Muscle of back (tissue), 13 donors: ENCODE results near the gene CTU1. TPM values are rescaled to one million over a fixed set of nuclear protein-coding genes. Genes with fewer than 3 reads are reported as not detected.
"Not testable (repeated sequence)": the region's sequence is repeated elsewhere in the genome, so short reads cannot be mapped to it uniquely, and the experiment has no call there.

Source experiments
- DNase-seq, 3 donors: peaks; one replicate each; pipeline versions ENCODE4 v3.0.0 to v3.0.0-alpha.2; 2013
- long read RNA-seq, 9 donors: transcript quantifications; one replicate each; lab custom pipeline, GENCODE V29; 2026
- polyA plus RNA-seq, 10 donors: library from polyadenylated mRNA; unstranded; fragments of 120-200 nt; gene quantifications; one replicate each; pipeline ENCODE4 v1.2.1, GENCODE V29; 2013; ENCODE audit not compliant: insufficient read length in 10 of 10

CTU1 gene
- 1 to 10 TPM; 1.5 to 3.0 (median 2.2) TPM for polyA plus RNA-seq
- long read RNA-seq, donor 1, partial matches to known transcripts = 0 of 3 reads
- long read RNA-seq, donor 1, other reads (novel, unspliced or antisense) = 0 of 3 reads
- long read RNA-seq, donor 2, partial matches to known transcripts = 0 of 2 reads
- long read RNA-seq, donor 2, other reads (novel, unspliced or antisense) = 0 of 2 reads
- long read RNA-seq, donor 3 = 0 reads
- long read RNA-seq, donor 4, partial matches to known transcripts = 0 of 2 reads
- long read RNA-seq, donor 4, other reads (novel, unspliced or antisense) = 0 of 2 reads
- long read RNA-seq, donor 5, transcript CTU1-201 (3 exons, 2,087 nt) = major isoform, 6 of 6 reads
- long read RNA-seq, donor 5, partial matches to known transcripts = 0 of 6 reads
- long read RNA-seq, donor 5, other reads (novel, unspliced or antisense) = 0 of 6 reads
- long read RNA-seq, donor 6, transcript CTU1-201 (3 exons, 2,087 nt) = major isoform, 8 of 8 reads
- long read RNA-seq, donor 6, partial matches to known transcripts = 0 of 8 reads
- long read RNA-seq, donor 6, other reads (novel, unspliced or antisense) = 0 of 8 reads
- long read RNA-seq, donor 7, partial matches to known transcripts = 0 of 3 reads
- long read RNA-seq, donor 7, other reads (novel, unspliced or antisense) = 0 of 3 reads
- long read RNA-seq, donor 8, partial matches to known transcripts = 0 of 2 reads
- long read RNA-seq, donor 8, other reads (novel, unspliced or antisense) = 0 of 2 reads
- long read RNA-seq, donor 9, partial matches to known transcripts = 0 of 1 reads
- long read RNA-seq, donor 9, other reads (novel, unspliced or antisense) = 0 of 1 reads

DNA sequence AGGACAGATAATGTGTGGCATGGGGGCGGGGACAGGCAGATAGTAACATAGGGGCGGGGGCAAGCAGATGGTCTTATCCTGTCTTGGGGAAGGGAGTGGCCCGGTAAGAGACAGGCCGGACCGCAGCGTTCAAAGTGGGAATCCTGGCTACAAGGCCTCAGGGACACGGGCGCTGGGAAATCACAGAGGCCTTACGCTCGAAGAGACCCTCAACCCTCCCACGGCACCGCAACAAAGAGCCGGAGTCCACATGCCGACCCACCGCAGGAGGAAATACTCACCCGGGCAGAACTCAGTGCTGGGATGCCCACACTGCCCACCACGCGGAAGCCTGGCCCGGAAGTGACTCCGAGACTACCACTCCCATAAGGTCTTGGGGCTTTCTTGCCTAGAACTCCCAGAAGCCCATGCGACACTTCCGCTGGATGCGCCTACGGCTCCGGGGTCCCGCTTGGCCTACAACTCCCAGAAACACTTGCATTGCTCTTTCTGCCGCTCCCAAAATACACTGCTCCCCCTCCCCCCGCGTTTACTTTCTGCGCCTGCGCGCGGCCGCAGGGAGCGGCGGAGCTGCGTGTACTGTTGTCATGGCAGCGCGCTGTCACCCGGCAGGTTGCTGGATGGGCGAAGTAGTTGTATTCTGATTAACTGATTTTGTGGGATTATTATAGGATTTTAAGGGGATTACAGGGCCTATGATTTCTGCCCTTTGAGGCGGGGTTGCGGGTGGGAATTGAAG, at the start of gene CTU1:
Gene CTU1, minus strand, starts transcription at position 344 of the 739 bp plus-strand sequence. CDS start 3,840 bp downstream, outside the sequence.
- DNase-seq = peak; percentile 99 to 100 (median 99)

DNA sequence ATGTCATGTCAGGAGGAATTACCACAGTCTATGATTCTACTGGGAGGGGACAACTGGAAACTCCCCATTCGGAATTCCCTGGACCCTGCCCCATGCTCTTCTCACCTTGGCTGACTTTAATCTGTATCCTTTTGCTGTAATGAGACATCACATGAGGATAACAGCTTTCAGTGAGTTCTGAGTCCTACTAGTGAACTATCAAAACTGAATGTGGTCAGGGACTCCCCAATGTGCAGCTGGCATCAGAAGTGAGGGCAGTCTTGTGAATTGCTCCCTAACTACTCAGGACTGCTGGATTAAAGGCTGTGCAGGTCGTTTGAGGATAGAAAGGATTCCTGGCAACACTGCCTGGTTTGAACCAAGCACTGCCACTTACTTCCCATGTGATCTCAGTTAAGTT, 49.1 kb upstream of the CTU1 start:
- DNase-seq = no peak

DNA sequence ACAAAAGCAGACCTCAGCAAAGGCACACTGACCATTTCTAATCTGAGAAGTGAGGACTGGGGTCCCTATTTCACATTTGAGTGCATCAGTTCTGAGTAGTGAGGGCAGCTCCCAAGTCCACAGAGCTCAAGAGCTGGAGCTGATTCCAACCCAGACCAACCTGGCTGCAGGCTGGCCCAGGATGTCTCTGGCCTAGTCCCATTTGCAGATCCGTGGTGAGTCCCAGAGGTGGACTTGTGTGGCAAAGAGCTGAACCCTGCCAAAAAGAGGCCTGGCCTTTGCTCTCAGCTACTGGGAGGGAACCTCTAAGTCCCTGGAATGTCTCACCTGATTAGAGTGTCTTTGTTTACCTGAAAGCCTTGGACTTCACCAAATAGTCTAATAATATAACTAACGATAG, 48.5 kb upstream of the CTU1 start:
- DNase-seq = no peak

DNA sequence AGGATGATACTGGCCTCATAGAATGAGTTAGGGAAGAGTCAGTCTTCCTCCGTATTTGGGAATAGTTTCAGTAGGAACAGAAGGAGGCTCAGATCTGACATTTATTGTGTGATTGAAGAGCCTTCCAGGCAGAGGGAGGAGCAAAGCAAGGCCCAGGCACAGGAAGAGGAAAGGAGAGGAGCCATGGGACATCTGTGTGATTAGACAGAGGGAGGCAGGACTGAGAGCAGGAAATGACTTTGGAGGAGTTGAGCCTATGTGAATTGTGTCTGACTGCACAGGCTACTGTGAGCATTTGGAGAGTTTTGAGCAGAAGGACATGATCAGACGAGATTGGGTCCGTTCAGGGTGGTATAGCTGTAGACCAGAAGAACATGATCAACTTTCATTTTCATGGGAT, 42.4 kb upstream of the CTU1 start:
- no peak for DNase-seq

DNA sequence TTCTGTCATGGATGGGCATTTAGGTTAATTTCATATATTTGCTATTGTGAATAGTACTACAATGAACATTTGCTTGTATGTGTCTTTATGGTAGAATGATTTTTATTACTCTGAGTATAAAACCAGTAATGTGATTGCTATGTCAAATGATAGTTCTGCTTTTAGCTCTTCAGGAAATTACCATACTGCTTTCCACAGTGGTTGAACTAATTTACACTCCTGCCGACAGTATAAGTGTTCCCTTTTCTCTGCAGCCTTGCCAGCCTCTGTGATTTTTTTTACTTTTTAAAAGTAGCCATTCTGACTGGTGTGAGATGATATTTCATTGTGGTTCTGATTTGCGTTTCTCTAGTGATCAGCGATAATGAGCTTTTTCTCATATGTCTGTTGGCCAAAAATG, 40.4 kb upstream of the CTU1 start:
- no peak for DNase-seq

DNA sequence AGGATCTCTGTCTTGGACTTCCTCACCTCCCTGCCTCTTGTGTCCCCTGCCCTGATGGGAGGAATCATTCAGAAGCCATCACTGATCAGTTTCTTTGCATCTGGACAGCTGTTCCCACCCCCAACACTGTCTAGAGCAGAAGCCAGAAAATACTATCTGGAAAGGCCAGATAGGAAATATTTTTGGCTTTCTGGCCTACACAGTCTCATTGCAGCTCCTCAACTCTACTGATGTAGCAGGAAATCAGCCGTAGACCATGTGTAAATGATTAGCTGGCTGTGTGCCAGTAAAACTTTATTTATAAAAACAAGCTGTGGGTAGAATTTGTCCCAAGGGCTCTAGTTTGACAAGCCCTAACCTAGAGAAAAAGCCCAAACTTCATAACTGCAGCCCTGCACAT, 39.5 kb upstream of the CTU1 start:
- DNase-seq = no peak

DNA sequence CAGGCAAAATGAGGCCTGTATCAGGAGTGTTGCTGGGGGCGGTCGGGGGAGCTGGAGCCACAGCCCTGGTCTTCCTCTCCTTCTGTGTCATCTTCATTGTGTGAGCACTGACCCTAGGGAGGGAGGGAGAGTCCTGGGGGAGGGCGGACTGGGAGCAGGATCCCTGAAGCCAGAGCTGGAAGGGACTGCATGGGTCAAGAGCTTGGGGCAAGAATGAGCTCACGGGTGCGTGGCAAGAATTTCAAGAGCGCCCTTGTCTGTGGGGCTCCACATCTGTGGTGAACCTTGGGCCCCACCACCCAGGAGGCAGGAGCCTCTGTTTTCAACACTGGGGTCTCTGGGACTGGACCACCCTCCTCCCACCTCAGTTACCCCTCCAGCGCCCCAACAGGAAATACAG, 38.5 kb upstream of the CTU1 start:
- no peak for DNase-seq

DNA sequence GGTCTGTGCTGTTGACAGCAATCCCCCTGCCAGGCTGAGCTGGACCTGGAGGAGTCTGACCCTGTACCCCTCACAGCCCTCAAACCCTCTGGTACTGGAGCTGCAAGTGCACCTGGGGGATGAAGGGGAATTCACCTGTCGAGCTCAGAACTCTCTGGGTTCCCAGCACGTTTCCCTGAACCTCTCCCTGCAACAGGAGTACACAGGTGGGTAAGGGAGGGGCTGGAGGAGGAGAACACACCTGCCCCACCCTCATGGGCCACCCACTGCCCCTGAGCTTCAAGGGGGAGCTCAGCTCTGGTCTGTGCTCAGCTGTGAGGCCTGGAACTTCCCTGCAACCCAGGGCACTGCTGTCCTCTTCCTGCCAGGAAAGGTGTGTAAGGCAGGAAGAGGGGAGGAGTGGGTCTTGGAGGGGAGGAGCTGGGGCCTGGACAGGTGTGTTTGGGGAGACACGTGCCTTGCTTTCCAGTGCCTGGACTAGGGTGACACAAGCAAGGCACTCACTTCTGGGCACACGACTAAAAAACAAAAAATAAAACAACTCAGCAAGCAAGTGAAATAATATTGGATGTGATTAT, 37.8 kb upstream of the CTU1 start:
- no peak for DNase-seq

DNA sequence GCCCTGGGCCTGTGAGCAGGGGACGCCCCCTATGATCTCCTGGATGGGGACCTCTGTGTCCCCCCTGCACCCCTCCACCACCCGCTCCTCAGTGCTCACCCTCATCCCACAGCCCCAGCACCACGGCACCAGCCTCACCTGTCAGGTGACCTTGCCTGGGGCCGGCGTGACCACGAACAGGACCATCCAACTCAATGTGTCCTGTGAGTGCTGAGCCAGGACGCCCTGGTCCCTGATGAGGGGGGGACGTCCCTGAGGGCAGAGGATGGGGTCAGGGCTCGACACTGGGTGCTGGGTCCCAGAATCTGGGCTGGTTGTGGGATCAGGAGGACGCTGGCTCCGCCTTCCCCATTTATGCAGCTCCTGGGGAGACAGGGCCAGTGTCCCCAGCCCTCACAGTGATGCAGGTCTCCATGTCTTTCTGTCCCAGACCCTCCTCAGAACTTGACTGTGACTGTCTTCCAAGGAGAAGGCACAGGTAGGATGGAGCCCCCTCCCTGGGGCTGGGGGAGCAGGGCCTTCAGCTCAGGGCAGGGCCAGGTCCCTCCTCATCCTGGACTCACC, 36.4 kb upstream of the CTU1 start:
- DNase-seq = no peak

DNA sequence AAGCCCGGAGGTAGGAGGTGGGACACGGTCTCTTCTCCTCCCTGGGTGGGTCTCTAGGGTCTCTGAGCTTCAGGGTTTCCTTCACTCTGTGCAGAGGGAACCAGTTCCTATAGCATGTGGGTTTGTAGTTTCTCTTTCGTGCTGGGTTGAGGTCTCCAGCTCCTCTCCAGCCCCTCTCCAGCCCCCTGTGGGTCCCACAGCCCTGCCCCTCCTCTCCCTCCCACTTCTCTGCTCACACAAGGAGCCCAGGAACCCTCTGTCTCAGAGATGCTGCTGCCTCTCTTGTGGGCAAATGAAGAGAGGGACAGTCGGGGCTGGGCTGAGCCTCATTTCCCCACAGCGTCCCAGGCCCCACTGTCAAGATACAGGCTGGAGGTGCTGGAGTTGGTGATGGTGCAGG, 35.3 kb upstream of the CTU1 start:
- no peak for DNase-seq

DNA sequence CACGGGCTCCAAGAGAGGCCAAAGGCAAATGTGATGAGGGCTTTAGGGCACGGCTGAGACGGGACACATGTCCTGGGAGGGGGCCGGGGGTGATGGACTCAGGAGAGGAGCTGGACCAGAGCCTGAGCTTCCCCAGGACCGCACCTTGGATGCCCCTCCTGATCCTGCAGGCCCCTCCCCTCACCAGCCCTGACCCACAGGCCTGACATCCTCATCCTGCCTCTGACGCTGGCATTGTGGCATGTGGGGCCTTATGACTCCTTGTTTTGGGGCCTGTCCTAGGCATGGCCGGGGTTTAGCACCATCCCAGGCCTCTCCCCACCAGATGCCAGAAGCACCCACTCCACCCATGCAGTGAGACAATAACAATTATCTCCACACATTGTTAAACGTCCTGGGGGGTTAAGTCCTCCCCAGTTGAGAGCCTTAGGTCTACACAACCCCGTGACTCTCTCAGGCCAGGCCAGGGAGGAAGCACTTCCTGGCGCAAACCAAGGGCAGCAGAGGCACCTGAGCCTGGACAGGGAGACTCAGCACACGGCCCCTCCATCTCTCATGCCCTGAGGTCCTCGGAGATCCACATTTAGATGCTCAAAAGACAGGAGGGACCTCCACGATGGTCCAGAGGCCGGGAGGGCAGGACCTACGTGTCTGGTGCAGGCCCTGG, 34.7 kb upstream of the CTU1 start:
- DNase-seq = not testable (repeated sequence)

DNA sequence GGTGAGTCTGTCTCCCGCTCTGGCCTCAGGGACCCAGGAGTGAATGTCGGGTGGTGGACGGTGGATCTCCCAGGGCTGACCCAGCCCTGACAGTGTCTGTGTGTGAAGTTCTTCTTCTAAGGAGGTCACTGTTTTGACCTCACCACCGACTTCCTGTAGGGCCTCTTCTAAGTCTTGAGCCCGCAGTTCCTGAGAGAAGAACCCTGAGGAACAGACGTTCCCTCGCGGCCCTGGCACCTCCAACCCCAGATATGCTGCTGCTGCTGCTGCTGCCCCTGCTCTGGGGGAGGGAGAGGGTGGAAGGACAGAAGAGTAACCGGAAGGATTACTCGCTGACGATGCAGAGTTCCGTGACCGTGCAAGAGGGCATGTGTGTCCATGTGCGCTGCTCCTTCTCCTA, 33.9 kb upstream of the CTU1 start, which contains the start of gene SIGLEC7:
Gene SIGLEC7, plus strand, starts transcription at position 183 of the 400 bp plus-strand sequence. Its CDS starts 69 bp downstream, at position 252.
- peak in 1 of 3 donors; percentile 33 for DNase-seq

DNA sequence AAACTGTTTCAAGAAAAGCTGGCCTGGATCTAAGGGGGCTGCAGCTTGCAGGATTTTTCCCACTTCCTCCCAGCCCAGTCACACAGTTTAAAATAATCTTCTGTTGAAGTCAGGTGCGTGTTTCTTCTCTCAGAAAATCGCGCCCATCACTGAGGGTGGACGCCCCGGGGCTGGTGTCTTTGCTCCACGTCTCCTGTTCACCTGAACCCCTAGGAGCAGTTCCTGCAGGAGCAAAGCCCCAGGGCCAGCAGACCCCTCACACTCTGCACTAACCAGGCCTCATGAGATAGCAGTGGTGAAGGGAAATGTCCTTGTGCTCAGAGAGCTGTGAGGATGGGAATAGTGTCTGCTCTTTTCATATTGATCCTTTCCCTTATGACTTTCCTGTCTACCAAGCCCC, 33.0 kb upstream of the CTU1 start:
- DNase-seq = no peak

DNA sequence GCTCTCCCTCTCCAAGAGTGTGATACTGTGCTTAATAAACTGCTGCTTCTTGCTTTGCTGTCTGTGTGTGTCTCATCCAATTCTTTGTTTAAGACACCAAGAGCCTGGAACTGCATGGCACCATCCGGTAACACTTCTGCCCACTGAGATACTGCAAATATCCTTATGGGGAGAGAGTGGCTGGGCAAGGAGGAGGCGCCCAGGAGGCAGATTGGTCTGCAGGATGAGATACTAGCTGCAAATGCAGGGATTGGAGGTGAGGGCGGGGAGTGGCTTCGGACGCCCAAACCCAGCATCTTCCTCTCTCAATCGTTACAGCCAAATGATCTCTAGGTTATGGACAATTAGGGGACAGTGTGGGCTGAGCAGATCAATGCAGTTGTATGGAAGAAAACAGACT, 32.2 kb upstream of the CTU1 start:
- no peak for DNase-seq

DNA sequence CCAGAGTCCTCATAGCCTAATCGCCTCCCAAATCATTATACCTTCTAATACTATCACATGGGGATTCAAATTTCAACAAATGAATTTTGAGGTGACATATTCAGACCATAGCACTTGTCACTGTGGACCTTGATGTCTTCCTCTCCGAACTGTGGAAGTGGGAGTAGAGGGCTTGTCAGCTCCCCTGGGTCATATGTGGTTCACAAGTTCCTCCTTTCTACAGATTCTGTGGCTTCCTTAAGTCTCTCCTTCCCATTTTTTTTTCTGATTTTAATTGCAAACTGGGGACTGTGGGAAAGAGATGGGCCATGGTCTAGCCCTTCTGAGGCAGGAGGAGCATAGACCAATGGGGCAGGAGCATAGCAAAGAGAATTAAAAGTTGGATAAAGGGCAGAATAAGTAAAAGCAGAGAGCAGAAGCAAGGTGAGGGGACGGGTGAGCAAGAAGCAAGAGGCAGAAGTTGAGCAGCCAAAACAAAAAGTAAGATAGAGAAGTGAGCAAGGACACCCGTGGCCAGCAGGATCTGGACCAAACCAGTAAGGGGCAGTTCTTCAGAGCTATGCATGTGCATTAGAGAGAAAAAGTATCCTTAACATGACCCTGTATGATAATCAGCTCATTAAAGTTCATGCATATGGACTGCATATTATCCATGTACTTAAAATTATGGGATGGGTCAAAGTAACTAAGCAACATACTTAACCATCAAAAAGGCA, 31.2 kb upstream of the CTU1 start:
- peak in 1 of 3 donors; percentile 30 for DNase-seq

DNA sequence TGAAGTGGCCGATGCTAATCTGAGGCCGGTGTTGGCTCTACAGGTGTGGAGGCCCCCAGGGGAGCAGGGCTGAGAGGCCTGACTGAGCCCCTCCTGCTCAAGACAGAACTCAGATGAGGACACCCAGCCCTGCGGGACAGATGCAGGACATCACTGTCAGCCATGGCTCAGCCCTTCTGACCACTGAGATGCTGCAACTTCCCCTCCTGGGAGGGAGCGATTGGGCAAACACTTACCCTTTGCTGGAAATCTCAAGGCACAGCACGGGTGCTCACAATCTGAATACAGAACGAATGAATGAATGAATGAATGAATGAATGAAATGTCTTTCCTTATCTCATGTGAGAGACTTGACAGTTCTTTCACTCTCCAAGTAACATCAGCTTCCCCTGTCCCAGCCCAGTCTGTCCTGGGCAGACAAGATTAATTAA, 30.4 kb upstream of the CTU1 start:
- no peak for DNase-seq

DNA sequence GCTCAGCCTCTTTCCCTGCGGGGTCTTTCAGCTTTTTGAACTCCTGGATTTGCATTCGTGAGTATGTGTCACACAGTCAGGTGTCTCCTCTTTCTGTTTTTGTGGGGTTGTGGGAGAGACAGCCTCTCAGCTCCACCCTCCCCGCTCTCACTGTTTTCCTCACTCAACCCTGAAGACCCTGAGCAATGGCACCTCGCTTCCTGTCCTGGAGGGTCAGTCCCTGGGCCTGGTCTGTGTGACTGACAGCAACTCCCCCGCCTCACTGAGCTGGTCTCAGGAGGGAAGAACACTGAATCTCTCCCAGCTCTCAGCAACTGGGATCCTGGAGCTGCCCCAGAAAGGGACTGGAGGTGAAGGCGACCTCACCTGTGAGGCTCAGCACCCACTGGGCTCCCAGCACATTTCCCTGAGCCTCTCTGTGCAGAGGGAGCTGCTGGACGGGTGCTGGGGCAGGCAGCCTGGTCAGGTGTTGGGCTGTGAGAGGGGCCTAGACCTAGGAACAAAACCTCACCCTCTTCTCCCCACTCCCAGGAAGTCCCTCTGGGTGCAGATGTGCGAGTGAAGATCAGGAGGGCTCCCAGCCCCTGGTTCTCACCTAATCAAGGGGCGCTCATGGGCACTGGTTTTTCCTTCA, 29.7 kb upstream of the CTU1 start:
- no peak for DNase-seq

DNA sequence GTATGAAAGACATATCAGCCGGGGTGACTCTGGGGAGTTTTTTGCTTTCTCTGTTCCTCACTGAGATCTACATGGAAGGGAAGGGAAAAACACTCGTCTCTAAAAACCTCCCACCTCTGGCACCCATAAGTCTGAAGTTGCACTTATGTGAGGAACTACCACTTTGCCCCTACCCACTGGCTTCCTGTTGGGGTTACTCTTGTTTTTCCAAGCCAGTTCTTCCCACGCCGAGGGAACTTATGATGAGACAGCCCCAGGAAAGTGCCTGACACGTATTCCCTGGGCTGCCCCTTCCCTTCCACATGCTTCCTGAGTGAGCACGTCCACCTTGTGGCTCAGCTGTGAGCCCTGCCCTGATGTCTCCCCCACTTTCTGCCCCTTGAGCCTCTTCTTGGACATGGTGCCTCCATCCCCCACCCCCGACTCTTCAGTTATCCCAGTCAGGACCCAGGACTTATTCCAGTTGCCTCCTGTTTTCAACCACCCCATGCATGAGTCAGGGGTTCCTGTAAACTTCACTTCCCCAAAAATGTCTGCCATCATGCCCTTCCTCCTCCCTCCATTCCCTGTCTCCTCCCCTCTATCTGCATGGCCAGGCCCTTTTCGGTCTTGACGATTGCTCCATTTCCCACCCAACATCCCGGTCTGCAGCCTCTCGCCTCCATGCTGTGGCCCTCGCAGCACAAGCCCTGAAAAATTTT, 28.8 kb upstream of the CTU1 start:
- peak in 1 of 3 donors; percentile 44 for DNase-seq
